NOMO-1 (cell line): ENCODE data around the gene GNG13.

Experiments
- DNase-seq, 2 experiments: peaks; one replicate each; lab custom pipeline; 2025; ENCODE audit not compliant: unreplicated experiment in 2 of 2; lab: John Stamatoyannopoulos, UW

GNG13 gene

DNA sequence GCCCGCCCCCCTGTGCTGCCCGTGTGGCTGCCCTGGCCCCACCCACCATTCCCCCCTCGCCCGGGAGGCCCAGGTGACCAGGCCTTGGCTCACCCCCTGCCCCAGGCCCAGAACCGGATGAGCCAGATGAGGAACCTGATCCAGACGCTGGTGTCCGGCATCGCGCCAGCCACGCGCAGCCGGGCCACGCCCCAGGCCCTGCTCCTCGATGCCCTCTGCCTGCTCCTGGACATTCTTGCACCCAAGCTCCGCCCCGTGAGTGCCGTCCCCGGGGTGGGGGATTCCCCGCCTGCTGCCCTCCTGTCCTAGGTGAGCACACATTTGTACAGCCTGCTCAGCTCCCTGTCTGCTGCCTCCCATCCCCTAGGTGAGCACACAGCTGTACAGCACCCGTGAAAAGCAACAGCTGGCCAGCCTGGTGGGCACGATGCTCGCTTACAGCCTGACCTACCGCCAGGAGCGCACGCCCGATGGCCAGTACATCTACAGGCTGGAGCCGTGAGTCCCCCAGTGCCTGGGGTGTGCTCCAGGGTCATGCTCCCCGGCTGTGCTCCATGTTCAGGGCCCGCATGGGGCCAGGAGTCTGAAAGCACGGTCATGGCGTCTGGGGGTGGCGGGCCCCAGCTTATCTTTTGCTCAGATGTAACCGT is 4.8 kb downstream of the GNG13 start:
- no peak for DNase-seq

DNA sequence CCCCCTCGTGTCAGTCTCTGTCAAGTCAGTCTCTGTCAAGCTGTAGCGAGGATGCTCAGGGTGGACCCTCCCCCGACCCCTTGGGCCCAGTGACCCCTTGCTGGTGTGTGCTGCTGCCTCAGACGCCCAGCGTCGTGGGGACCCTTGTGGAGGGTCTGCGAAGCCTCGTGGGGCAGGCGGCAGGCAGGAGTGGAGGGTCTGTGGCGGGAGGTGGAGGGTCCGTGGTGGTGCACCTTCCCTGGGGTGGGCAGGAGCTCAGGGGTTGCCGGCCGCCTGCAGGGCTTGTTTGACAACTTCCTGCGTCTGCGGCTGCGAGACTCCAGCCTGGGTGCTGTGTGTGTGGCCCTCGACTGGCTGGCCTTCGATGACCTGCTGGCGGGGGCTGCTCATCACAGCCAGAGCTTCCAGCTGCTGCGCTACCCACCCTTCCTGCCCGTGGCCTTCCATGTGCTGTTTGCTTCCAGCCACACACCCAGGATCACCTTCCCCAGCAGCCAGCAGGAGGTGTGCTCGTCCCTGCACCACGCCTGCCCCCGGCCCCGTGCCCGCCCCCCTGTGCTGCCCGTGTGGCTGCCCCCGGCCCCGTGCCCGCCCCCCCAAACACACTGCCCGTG is 5.6 kb downstream of the GNG13 start:
- DNase-seq, result no peak

DNA sequence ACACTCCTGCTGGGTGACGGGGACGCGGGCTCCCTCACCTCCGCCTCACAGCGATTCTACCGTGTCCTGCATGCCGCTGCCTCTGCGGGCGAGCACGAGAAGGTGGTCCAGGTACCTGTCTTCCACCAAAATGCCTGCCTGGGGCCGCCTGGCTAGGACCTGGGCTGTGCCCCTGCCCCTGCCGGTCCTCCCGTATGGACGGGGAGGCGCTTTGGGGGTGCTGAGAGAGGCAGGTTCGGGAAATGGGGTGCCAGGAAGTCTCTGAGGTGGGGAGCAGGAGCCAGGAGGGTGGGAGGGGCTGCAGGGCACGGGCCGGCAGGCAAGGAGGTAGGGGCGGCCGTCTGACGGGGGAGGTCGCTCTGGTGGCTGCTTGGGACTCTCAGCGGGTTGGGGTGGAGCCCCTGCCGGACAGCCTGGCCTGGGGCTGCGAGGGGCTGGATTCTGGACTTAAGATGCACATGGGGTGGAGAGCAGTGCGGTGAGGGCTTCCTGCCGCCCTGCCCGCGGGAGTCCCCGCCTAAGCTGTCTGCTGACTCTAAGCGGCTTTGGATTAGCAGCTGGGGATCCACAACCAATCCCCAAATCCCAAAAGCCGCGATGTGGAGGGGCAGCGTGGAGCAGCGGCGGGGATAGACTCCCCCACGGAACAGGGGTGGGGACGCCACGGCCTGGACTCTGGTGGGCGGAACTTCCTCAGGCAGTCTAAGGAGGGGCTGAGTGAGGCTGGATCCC is 6.3 kb downstream of the GNG13 start:
- DNase-seq, result no peak

DNA sequence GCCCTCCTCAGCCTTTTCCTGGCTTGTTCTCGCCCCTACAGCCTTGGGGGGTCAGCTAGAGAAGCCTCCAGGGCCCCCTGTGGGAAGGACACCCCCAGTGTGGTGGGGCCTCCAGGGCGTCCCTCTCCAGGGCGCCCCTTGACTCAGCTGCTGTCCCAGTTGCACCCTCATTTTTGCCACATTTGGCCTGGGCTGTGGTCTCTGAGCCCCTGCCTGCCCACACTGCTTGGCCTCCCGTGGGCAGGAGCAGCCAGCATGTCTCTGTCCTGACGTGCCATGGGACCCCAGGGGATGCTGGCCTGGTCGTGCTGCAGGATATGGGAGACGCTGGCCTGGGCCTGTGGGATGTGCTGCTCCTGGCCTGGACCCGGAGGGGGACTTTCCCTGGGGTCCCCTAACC is 7.1 kb downstream of the GNG13 start:
- DNase-seq, result no peak

DNA sequence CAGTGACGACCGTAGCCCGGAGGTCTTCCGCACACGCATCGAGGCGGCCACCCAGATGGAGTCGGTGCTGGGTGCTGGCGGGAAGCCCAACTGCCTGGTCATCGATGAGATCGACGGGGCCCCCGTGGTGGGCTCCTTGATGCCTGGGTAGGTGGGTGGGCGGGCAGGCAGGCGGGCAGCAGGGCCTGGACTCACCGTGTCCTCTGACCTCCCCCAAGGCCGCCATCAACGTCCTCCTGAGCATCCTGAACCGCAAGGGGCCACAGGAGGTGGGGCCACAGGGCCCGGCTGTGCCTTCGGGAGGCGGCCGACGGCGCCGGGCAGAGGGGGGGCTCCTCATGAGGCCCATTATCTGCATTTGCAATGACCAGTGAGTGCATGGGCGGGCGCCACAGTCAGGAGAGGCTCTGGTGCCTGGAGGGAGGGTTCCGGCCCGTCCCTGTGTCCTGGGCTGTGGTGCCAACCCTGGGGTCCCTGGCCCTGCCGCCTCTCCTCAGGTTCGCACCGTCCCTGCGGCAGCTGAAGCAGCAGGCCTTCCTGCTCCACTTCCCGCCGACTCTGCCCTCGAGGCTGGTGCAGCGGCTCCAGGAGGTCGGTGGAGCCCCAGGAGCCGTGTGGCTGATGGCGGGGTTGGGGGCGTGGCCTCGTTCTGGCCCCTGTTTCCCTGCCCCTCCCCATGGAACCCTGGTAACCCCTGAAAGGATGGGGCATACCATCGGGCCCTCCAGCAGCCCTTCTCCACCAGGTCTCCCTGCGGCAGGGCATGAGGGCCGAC is 8.1 kb downstream of the GNG13 start:
- no peak for DNase-seq

DNA sequence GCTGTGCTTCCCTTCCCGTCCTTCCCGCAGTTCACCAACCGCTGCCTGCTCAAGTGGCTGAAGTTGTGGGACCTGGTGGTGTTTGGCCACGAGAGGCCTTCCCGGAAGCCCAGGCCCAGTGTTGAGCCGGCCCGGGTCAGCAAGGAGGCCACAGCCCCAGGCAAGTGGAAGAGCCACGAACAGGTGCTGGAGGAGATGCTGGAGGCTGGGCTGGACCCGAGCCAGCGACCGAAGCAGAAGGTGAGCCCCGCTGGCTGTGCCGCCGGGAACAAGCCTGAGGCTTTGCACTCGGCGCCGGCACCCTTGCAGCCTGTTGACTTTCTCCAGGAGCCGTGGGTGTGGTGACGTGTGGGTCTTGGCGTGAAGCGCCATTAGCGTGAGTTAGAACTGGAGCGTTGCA is 9.4 kb downstream of the GNG13 start:
- DNase-seq, result no peak

DNA sequence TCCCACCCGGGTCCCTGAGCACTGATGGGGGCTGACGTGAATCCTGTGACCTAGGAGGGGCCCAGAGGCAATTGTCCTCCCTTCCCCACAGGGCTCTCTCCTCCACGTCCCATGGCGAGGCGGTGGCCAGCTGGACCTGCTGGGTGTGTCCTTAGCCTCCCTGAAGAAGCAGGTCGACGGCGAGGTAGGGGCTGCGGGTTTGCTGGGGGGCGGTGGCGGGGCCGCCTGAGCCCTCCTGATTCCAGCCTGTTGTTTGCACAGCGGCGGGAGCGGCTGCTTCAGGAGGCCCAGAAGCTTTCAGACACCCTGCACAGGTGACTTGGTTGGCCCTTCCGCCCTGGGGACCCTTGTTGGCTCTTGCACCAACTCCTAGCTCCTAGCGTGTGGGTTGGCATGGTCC is 10.4 kb downstream of the GNG13 start:
- DNase-seq, result no peak

DNA sequence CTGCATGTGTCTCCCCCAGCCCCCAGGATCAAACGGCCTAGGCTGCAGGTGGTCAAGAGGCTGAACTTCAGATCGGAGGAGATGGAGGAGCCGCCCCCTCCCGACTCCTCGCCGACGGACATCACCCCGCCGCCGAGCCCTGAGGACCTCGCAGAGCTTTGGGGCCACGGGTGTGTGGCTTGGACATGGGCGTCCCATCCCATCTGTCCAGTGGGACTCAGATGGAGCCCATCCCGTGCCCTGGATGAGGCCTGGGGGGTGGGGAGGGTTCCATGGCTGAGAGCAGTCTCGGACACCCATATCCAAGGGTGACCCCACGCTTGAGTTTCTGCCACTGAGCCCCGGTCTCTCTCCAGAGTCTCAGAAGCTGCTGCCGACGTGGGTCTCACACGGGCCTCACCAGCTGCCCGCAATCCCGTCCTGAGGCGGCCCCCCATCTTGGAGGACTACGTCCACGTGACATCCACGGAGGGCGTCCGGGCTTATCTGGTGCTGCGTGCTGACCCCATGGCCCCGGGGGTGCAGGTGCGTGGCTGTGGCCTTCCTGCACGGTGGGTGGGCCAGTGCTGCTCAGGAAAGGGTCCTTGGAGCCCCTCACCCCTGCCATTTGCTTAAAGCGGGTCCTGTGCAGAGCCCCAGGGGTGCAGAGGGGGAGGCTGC is 11.2 kb downstream of the GNG13 start:
- no peak for DNase-seq

DNA sequence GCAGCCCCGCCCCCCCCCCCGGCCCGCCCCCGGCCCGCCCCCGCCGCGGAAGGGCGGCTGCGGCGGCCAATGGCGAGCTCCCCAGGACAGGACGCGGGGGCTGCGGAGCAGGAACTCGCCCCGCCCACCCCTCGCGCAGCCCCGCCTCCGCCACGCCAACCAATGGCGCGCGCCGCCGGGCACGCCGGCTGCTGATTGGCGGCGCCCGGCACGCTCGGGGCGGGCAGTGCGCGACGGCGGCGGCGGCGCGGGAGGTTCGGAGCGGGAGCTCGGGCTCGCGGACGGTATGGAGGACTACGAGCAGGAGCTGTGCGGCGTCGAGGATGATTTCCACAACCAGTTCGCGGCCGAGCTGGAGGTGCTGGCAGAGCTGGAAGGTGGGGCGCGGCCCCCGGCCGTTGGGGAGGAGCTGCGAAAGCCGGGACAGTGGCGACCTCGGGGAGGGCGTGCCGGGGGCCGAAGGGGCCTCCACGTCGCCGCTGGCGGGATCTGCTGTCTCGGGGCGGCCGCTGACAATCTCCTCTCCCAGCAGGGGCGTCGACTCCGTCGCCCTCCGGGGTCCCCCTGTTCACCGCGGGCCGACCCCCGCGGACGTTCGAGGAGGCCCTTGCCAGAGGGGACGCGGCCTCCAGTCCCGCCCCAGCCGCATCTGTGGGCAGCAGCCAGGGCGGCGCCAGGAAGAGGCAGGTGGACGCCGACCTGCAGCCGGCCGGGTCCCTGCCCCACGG is 12.0 kb downstream of the GNG13 start, which contains the start of gene CHTF18:
CHTF18 (plus strand) TSS at position 222 of the 728 bp plus-strand sequence; CDS start at position 287, 65 bp downstream.
- DNase-seq, result peak; percentile 84 to 92

DNA sequence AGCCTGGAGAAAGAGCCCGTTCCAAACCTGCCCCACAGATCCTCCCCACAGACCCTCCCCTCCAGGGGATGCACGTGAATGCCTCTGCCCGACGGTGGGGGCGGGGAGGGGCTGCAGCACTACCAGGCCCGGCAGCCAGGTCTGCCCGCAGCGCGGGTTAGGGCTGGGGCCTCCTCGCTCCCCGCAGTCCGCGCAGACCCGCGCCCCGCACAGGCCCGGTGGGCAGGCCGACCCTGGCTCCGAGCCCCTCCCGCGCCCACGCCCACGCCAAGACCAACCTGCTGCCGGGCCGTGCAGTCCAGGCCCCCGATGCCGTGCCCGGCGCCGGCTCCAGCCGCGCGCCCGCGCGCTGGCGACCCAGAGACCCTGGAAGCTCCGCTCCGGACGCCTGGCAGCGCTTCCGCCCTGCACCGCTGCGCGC is 12.5 kb downstream of the GNG13 start, which contains the start of gene RPUSD1:
RPUSD1 (minus strand) TSS at position 404 of the 421 bp plus-strand sequence. CDS start 644 bp downstream, outside the sequence.
- DNase-seq, result no peak

DNA sequence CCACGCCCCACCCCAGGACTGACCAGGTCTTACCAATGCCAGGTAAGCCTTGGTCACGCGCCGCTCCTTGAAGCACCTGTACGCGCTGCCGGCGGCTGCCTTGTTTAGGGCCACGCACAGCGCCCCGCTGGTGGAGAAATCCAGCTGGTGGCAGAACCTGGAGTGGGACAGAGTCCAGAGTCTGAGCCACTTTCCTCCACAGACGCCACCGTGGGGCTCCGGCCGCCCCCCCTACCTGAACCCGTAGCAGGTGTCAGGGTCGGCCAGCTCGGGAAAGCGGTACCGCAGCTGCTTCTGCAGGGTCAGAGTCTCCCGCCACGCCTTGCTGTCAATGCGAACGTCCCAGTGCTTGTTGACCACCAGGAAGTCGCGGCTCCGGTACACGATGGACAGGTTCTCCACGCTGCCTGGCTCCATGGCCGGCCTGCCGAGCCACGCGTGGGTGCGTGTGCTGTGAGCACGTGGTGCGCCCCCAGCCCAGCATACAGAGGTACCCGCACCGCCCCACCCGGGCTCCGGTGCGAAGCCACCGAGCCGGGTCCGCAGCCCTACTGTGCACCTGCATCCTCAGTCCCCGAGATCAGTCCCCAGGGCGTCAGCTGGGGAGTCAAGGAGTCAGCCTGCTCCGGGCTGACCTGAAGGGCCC is 13.1 kb downstream of the GNG13 start:
- DNase-seq, result no peak

DNA sequence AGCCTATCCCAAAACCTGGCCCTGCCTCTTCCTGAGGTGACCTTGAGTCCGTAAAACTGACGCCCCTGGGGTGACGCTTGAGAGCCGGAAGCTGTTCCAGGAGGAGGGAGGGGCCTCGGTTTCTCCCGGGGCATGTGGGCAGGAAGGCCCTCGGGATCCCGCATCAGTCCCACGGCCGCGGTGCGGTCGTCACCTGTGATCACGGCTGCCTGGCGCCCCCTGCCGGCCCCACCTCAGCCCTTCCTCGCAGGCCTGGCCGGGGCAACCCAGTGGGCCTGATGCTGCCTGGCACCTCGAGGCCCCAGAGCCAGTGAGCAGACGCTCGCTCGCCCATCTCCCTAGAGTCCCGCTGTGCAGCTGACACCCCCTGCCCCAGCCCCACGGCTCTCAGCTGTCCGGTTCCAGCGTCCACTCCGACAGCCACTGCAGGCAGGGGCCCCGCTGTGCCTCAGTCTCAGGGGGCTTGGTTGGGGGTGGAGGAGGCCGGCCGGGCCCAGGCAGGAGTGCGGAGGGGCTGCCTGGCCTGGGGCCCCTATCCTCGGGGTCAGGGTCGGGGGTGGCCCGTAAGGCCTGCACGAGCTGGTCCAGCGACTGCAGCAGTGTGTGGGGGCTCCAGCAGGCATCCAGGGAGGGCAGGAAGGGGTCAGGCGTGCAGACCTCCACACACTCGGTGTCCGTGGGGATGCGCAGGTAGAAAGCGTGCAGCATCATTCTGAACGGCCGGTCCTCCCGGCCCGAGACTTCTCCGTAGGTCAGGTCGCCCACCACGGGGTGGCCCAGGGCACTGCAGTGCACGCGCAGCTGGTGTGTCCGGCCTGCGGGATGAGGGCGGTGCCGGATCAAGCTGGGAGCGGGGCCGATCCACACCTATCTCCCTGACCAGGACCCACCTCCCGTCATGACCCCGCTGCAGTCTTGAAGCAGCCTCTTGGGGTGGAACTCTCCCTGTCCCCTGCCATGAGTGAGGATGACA is 14.7 kb downstream of the GNG13 start:
- DNase-seq, result peak; percentile 21 to 49

DNA sequence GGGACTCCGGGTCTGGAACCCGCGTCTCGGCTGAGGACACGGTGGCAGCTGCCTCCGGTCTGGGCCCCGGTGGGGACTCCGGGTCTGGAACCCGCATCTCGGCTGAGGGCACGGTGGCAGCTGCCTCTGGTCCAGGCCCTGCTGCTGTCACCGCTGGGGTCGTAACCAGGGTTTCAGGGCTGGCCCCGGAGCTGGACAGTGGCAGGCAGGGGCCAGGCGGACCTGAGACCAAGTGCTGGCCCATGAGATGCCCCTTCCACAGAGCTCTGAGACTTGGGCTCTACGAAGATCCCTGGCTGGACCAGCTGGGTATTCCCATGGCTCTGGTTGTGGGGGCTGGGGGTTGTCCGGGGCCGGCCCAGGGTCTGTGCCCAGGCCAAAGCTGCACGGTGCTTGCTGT is 16.1 kb downstream of the GNG13 start:
- no peak for DNase-seq

DNA sequence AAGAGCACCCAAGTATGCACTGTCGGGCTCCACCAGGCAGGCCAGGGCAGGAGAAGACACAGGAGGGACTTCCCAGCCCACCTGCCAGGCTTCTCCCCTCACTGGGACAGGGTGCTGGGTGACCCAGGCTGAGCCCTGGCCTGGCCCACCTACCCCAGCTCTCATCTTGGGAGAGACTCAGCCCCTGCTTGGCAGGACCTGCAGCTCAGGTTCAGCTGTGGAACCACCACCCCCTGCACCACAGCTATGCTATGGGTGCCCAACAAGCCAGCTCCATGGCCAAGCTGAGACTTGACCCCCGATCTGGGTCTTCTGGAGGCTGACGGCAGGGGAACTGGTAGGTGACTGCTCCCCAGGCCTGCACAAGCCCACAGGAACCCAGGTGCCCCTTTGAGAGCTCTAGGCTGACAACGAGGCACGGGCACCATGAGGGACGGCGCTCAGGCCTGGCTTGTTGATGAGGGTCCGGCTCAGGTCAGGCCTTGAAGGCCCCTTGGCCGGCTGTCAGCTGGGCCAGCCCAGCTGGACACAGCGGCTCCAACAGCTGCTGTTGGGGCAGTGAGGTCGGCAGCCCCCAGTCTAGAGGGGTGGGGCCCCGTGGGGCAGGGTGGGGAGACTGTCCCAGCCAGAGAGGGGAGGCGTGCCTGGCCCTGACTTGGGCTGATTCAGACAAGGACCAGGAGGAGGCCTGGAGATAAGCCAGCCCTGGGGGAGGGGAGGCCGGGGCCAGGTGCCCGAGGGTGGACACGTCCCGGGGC is 17.0 kb downstream of the GNG13 start:
- DNase-seq, result no peak

DNA sequence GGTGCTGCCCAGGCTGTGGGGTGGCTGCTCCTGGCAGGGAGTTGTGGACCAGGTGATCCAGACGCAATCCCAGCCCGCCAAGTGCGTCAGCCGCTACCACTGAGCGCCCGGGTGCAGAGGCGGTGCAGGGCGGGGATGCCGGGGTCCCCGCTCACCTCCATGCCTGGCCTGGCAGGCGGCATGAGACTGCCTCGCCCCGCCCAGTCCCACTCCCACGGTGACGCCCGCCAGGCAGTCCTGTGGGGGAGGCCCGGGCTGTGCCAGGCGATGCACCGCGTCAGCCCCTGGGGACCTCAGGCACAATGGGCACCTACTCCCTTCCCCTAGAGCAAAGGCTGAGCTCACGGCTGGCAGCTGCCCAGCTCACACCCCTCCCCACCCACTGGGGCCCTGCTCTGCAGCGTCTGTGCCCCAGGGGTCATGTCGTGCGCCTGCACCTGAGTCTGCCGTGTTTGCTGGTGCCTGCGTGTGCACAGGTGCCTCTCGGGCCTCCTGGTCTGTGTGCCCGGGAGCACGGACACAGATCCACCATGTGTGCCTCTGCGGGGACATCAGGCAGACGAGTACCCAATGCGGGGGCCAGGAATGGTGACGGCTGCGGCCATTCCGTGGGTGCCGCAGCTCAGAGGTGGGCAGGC is 17.6 kb downstream of the GNG13 start:
- DNase-seq, result no peak

DNA sequence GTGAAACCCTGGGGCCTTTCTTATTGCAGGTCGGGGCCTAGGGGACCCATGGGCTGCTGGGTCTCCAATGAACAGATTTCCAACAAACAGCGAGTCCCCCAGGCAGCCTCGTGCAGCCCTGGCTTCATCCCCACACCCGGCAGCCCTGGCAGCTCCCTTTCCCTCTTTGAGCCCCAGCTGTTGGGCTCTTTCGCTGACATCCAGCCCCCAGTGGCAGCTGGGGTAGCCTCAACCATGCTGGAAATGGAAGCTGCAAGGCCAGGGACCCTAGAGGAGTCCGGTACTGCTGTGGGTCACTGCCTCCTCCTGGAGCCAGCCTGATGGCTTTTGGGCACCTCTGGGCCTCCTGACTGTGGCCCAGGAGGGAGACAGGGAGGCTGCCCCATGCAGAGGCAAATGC is 18.3 kb downstream of the GNG13 start:
- no peak for DNase-seq
